ENCODE results near the gene FUCA1.

Gene FUCA1

GRCh38 chr1:23825076-23825761, 42.9 kb downstream of the FUCA1 start, which contains the start of gene HMGCL:
Gene HMGCL (minus strand): TSS chr1:23825429. CDS start chr1:23825415, 14 bp downstream.
- Histone ChIP-seq H3K27me3 (ENCODE audit: control insufficient read depth in 2 of 2, insufficient read depth in 2 of 2, low read length in 2 of 2) (no peaks in the 10 kb centered on the region), H3K4me3 (ENCODE audit: low read length in 2 of 2) (peak within 1 kb of the TSS; percentile 89 to 98), H3K9ac (ENCODE audit: low read depth in 1 of 2, low read length in 2 of 2) (peak within 1 kb of the TSS; percentile 99 to 100), H3K27ac (ENCODE audit: low read depth in 2 of 2, low read length in 2 of 2) (peak within 1 kb of the TSS; percentile 90 to 94), H3K4me1 (ENCODE audit: control insufficient read depth in 2 of 2, insufficient read depth in 2 of 2, low read length in 2 of 2) (peaks cover 3 to 10% of the 10 kb centered on the region in 2 donors), H3K36me3 (ENCODE audit: control insufficient read depth in 2 of 2, insufficient read depth in 2 of 2, low read length in 2 of 2) (peaks cover 0 to 3% of the 10 kb centered on the region in 2 donors), H3K9me3 (ENCODE audit: control insufficient read depth in 2 of 2, low read length in 2 of 2) (no peaks in the 10 kb centered on the region)

- H3K4me1 ChIP-seq (ENCODE audit: control insufficient read depth in 2 of 2, insufficient read depth in 2 of 2, low read length in 2 of 2), result peaks cover 3 to 10% of the 10 kb centered on the region in 2 donors
- peak overlapping the region; percentile 89 to 98 for H3K4me3 ChIP-seq (ENCODE audit: low read length in 2 of 2)
- H3K9me3 ChIP-seq (ENCODE audit: control insufficient read depth in 2 of 2, low read length in 2 of 2), result no peaks in the 10 kb centered on the region
- peak overlapping the region; percentile 99 to 100 for H3K9ac ChIP-seq (ENCODE audit: low read depth in 1 of 2, low read length in 2 of 2)
- no peaks in the 10 kb centered on the region for H3K27me3 ChIP-seq (ENCODE audit: control insufficient read depth in 2 of 2, insufficient read depth in 2 of 2, low read length in 2 of 2)
- peak overlapping the region; percentile 90 to 94 for H3K27ac ChIP-seq (ENCODE audit: low read depth in 2 of 2, low read length in 2 of 2)
- peaks cover 0 to 4% of the 10 kb centered on the region in 2 donors for H3K36me3 ChIP-seq (ENCODE audit: control insufficient read depth in 2 of 2, insufficient read depth in 2 of 2, low read length in 2 of 2)
These were observed 43.4 kb downstream of the FUCA1 start for GRCh38 chr1:23824711-23825075.

- H3K4me1 ChIP-seq (ENCODE audit: control insufficient read depth in 2 of 2, insufficient read depth in 2 of 2, low read length in 2 of 2), result peaks cover 3 to 10% of the 10 kb centered on the region in 2 donors
- no peaks in the 10 kb centered on the region for H3K27me3 ChIP-seq (ENCODE audit: control insufficient read depth in 2 of 2, insufficient read depth in 2 of 2, low read length in 2 of 2)
- no peak overlapping the region for H3K9ac ChIP-seq (ENCODE audit: low read depth in 1 of 2, low read length in 2 of 2)
- no peak overlapping the region for H3K4me3 ChIP-seq (ENCODE audit: low read length in 2 of 2)
- peaks cover under 1 to 4% of the 10 kb centered on the region in 2 donors for H3K36me3 ChIP-seq (ENCODE audit: control insufficient read depth in 2 of 2, insufficient read depth in 2 of 2, low read length in 2 of 2)
- H3K27ac ChIP-seq (ENCODE audit: low read depth in 2 of 2, low read length in 2 of 2), result no peak overlapping the region
- no peaks in the 10 kb centered on the region for H3K9me3 ChIP-seq (ENCODE audit: control insufficient read depth in 2 of 2, low read length in 2 of 2)
These were observed 44.3 kb downstream of the FUCA1 start for GRCh38 chr1:23823767-23824166.

- Histone ChIP-seq H3K36me3 (ENCODE audit: control insufficient read depth in 2 of 2, insufficient read depth in 2 of 2, low read length in 2 of 2) (peaks cover 35 to 43% of the 10 kb centered on the region in 2 donors), H3K9me3 (ENCODE audit: control insufficient read depth in 2 of 2, low read length in 2 of 2) (no peaks in the 10 kb centered on the region), H3K27ac (ENCODE audit: low read depth in 2 of 2, low read length in 2 of 2) (no peak overlapping the region), H3K4me1 (ENCODE audit: control insufficient read depth in 2 of 2, insufficient read depth in 2 of 2, low read length in 2 of 2) (no peaks in the 10 kb centered on the region), H3K9ac (ENCODE audit: low read depth in 1 of 2, low read length in 2 of 2) (no peak overlapping the region), H3K4me3 (ENCODE audit: low read length in 2 of 2) (no peak overlapping the region), H3K27me3 (ENCODE audit: control insufficient read depth in 2 of 2, insufficient read depth in 2 of 2, low read length in 2 of 2) (no peaks in the 10 kb centered on the region)
These were observed 50.5 kb downstream of the FUCA1 start for GRCh38 chr1:23817633-23818032.

- Histone ChIP-seq H3K9ac (ENCODE audit: low read depth in 1 of 2, low read length in 2 of 2) (no peak overlapping the region), H3K36me3 (ENCODE audit: control insufficient read depth in 2 of 2, insufficient read depth in 2 of 2, low read length in 2 of 2) (peaks cover 38 to 49% of the 10 kb centered on the region in 2 donors), H3K27me3 (ENCODE audit: control insufficient read depth in 2 of 2, insufficient read depth in 2 of 2, low read length in 2 of 2) (no peaks in the 10 kb centered on the region), H3K9me3 (ENCODE audit: control insufficient read depth in 2 of 2, low read length in 2 of 2) (no peaks in the 10 kb centered on the region), H3K27ac (ENCODE audit: low read depth in 2 of 2, low read length in 2 of 2) (no peak overlapping the region), H3K4me1 (ENCODE audit: control insufficient read depth in 2 of 2, insufficient read depth in 2 of 2, low read length in 2 of 2) (no peaks in the 10 kb centered on the region), H3K4me3 (ENCODE audit: low read length in 2 of 2) (no peak overlapping the region)
These were observed 51.2 kb downstream of the FUCA1 start for GRCh38 chr1:23816906-23817305.

- Histone ChIP-seq H3K27ac (ENCODE audit: low read depth in 2 of 2, low read length in 2 of 2) (no peak overlapping the region), H3K36me3 (ENCODE audit: control insufficient read depth in 2 of 2, insufficient read depth in 2 of 2, low read length in 2 of 2) (peaks cover 38 to 50% of the 10 kb centered on the region in 2 donors), H3K27me3 (ENCODE audit: control insufficient read depth in 2 of 2, insufficient read depth in 2 of 2, low read length in 2 of 2) (no peaks in the 10 kb centered on the region), H3K4me3 (ENCODE audit: low read length in 2 of 2) (no peak overlapping the region), H3K4me1 (ENCODE audit: control insufficient read depth in 2 of 2, insufficient read depth in 2 of 2, low read length in 2 of 2) (peaks cover under 1 to 2% of the 10 kb centered on the region in 2 donors), H3K9me3 (ENCODE audit: control insufficient read depth in 2 of 2, low read length in 2 of 2) (no peaks in the 10 kb centered on the region), H3K9ac (ENCODE audit: low read depth in 1 of 2, low read length in 2 of 2) (no peak overlapping the region)
These were observed 51.7 kb downstream of the FUCA1 start for GRCh38 chr1:23816361-23816760.

- Histone ChIP-seq H3K9me3 (ENCODE audit: control insufficient read depth in 2 of 2, low read length in 2 of 2) (no peaks in the 10 kb centered on the region), H3K9ac (ENCODE audit: low read depth in 1 of 2, low read length in 2 of 2) (no peak overlapping the region), H3K36me3 (ENCODE audit: control insufficient read depth in 2 of 2, insufficient read depth in 2 of 2, low read length in 2 of 2) (peaks cover 34 to 50% of the 10 kb centered on the region in 2 donors)
These were observed 54.1 kb downstream of the FUCA1 start for GRCh38 chr1:23814016-23814415.

GRCh38 chr1:23810818-23811540, 57.1 kb downstream of the FUCA1 start:
- Histone ChIP-seq H3K9me3 (ENCODE audit: control insufficient read depth in 2 of 2, low read length in 2 of 2) (no peaks in the 10 kb centered on the region), H3K36me3 (ENCODE audit: control insufficient read depth in 2 of 2, insufficient read depth in 2 of 2, low read length in 2 of 2) (peaks cover 30 to 40% of the 10 kb centered on the region in 2 donors), H3K27me3 (ENCODE audit: control insufficient read depth in 2 of 2, insufficient read depth in 2 of 2, low read length in 2 of 2) (no peaks in the 10 kb centered on the region), H3K4me3 (ENCODE audit: low read length in 2 of 2) (no peak overlapping the region), H3K27ac (ENCODE audit: low read depth in 2 of 2, low read length in 2 of 2) (peak overlapping the region; percentile 53 to 65), H3K9ac (ENCODE audit: low read depth in 1 of 2, low read length in 2 of 2) (peak overlapping the region in 1 of 2 donors; percentile 14), H3K4me1 (ENCODE audit: control insufficient read depth in 2 of 2, insufficient read depth in 2 of 2, low read length in 2 of 2) (peaks cover 15 to 19% of the 10 kb centered on the region in 2 donors)

More at GRCh38 chr1:23814016-23814415, 54.1 kb downstream of the FUCA1 start:
- no peak overlapping the region for H3K27ac ChIP-seq (ENCODE audit: low read depth in 2 of 2, low read length in 2 of 2)
- no peaks in the 10 kb centered on the region for H3K27me3 ChIP-seq (ENCODE audit: control insufficient read depth in 2 of 2, insufficient read depth in 2 of 2, low read length in 2 of 2)
- H3K4me3 ChIP-seq (ENCODE audit: low read length in 2 of 2), result no peak overlapping the region
- peaks cover 15 to 19% of the 10 kb centered on the region in 2 donors for H3K4me1 ChIP-seq (ENCODE audit: control insufficient read depth in 2 of 2, insufficient read depth in 2 of 2, low read length in 2 of 2)

- Histone ChIP-seq H3K9ac (ENCODE audit: low read depth in 1 of 2, low read length in 2 of 2) (peak overlapping the region in 1 of 2 donors; percentile 13), H3K4me1 (ENCODE audit: control insufficient read depth in 2 of 2, insufficient read depth in 2 of 2, low read length in 2 of 2) (peaks cover 15 to 19% of the 10 kb centered on the region in 2 donors), H3K4me3 (ENCODE audit: low read length in 2 of 2) (no peak overlapping the region), H3K36me3 (ENCODE audit: control insufficient read depth in 2 of 2, insufficient read depth in 2 of 2, low read length in 2 of 2) (peaks cover 27 to 33% of the 10 kb centered on the region in 2 donors), H3K9me3 (ENCODE audit: control insufficient read depth in 2 of 2, low read length in 2 of 2) (no peaks in the 10 kb centered on the region), H3K27ac (ENCODE audit: low read depth in 2 of 2, low read length in 2 of 2) (peak overlapping the region; percentile 53 to 65), H3K27me3 (ENCODE audit: control insufficient read depth in 2 of 2, insufficient read depth in 2 of 2, low read length in 2 of 2) (no peaks in the 10 kb centered on the region)
These were observed 58.3 kb downstream of the FUCA1 start for GRCh38 chr1:23809751-23810171.

- Histone ChIP-seq H3K4me3 (ENCODE audit: low read length in 2 of 2) (no peak overlapping the region), H3K27me3 (ENCODE audit: control insufficient read depth in 2 of 2, insufficient read depth in 2 of 2, low read length in 2 of 2) (no peaks in the 10 kb centered on the region), H3K4me1 (ENCODE audit: control insufficient read depth in 2 of 2, insufficient read depth in 2 of 2, low read length in 2 of 2) (peaks cover 15 to 19% of the 10 kb centered on the region in 2 donors), H3K36me3 (ENCODE audit: control insufficient read depth in 2 of 2, insufficient read depth in 2 of 2, low read length in 2 of 2) (peaks cover 18 to 26% of the 10 kb centered on the region in 2 donors), H3K27ac (ENCODE audit: low read depth in 2 of 2, low read length in 2 of 2) (no peak overlapping the region), H3K9me3 (ENCODE audit: control insufficient read depth in 2 of 2, low read length in 2 of 2) (no peaks in the 10 kb centered on the region), H3K9ac (ENCODE audit: low read depth in 1 of 2, low read length in 2 of 2) (no peak overlapping the region)
These were observed 60.6 kb downstream of the FUCA1 start for GRCh38 chr1:23807453-23807852.

Data from mucosa of rectum (tissue), 2 donors.